ENCODE data around the gene CTIF. TPM values are rescaled to one million over a fixed set of nuclear protein-coding genes. Genes with fewer than 3 reads are reported as not detected.

CTIF gene
- total and polyA plus RNA-seq, 12 donors: 20.5 to 159 (median 57.0) TPM

DNA sequence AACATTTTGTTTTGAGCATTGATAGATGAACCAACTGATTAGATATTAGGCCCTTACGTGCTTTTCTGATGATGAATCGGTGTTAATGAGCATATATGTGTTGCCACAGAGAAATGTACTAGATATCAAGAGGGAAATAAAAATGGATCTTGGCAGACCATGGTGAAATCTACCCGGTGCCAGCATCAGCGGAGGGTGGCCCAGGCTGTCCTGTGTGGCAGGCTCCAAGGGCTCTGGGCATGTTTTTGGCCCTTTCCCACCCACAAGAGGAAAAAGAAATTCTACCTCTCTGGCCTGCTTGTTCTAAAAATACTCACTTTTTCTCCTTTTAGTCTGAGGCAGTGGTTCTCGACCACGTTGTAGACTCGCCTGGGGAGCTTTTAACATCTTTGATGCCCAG, 154.2 kb downstream of the CTIF start:
- H3K9me3 ChIP-seq (replicated peaks in 1 of 3): no peaks in the 10 kb centered on the region
- H3K4me1 ChIP-seq (replicated peaks in 1 of 2): peaks cover 5 to 18% of the 10 kb centered on the region in 2 donors
- intact Hi-C loops (cut with DNase I): no loop called here
- peaks cover 0 to 7% of the 10 kb centered on the region in 2 donors for H3K36me3 ChIP-seq (replicated peaks in 1 of 2)
- peak in 1 of 7 donors; percentile 51 for DNase-seq
- no peaks in the 10 kb centered on the region for H3K27me3 ChIP-seq
- no peak overlapping the region for H3K4me3 ChIP-seq
- no peak for TF ChIP-seq POLR2A (IDR thresholded peaks at IDR 0.05)
- TF ChIP-seq, protein P1, sequence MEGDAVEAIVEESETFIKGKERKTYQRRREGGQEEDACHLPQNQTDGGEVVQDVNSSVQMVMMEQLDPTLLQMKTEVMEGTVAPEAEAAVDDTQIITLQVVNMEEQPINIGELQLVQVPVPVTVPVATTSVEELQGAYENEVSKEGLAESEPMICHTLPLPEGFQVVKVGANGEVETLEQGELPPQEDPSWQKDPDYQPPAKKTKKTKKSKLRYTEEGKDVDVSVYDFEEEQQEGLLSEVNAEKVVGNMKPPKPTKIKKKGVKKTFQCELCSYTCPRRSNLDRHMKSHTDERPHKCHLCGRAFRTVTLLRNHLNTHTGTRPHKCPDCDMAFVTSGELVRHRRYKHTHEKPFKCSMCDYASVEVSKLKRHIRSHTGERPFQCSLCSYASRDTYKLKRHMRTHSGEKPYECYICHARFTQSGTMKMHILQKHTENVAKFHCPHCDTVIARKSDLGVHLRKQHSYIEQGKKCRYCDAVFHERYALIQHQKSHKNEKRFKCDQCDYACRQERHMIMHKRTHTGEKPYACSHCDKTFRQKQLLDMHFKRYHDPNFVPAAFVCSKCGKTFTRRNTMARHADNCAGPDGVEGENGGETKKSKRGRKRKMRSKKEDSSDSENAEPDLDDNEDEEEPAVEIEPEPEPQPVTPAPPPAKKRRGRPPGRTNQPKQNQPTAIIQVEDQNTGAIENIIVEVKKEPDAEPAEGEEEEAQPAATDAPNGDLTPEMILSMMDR (IDR thresholded peaks at IDR 0.05): no peak
- H3K27ac ChIP-seq: peak overlapping the region in 1 of 5 donors; percentile 6
- 78 to 85% (median 80%) methylated on average over 7 of the region's 7 CpGs for WGBS, 4 donors

GRCh38 chr18:48693625-48694262, 154.9 kb downstream of the CTIF start:
- DNase-seq: no peak
- peaks cover 0 to 24% of the 10 kb centered on the region in 2 donors for H3K4me1 ChIP-seq (replicated peaks in 1 of 2)
- no peak overlapping the region for H3K4me3 ChIP-seq
- H3K27me3 ChIP-seq: no peaks in the 10 kb centered on the region
- H3K36me3 ChIP-seq (replicated peaks in 1 of 2): peaks cover 0 to 7% of the 10 kb centered on the region in 2 donors
- H3K27ac ChIP-seq: peak overlapping the region in 1 of 5 donors; percentile 33
- H3K9me3 ChIP-seq (replicated peaks in 1 of 3): no peaks in the 10 kb centered on the region
- TF ChIP-seq POLR2A (IDR thresholded peaks at IDR 0.05): no peak
- TF ChIP-seq, protein P1 (IDR thresholded peaks at IDR 0.05): no peak
- intact Hi-C loops (cut with DNase I): no loop called here
- 85 to 91% (median 89%) methylated on average over 8 of the region's 8 CpGs for WGBS, 4 donors

- Histone ChIP-seq H3K9me3 (replicated peaks in 1 of 3) (no peaks in the 10 kb centered on the region), H3K27ac (no peak overlapping the region), H3K4me3 (no peak overlapping the region), H3K27me3 (no peaks in the 10 kb centered on the region), H3K36me3 (replicated peaks in 1 of 2) (peaks cover 0 to 7% of the 10 kb centered on the region in 2 donors), H3K4me1 (replicated peaks in 1 of 2) (peaks cover 0 to 24% of the 10 kb centered on the region in 2 donors)
- intact Hi-C loops (cut with DNase I): no loop called here
- TF ChIP-seq, protein P1 (IDR thresholded peaks at IDR 0.05): no peak
- TF ChIP-seq POLR2A (IDR thresholded peaks at IDR 0.05): no peak
- no peak for DNase-seq
- 88 to 96% (median 90%) methylated on average over 5 of the region's 5 CpGs for whole genome bisulfite sequencing, 4 donors
Observed at GRCh38 chr18:48694295-48694694, 155.5 kb downstream of the CTIF start.

DNA sequence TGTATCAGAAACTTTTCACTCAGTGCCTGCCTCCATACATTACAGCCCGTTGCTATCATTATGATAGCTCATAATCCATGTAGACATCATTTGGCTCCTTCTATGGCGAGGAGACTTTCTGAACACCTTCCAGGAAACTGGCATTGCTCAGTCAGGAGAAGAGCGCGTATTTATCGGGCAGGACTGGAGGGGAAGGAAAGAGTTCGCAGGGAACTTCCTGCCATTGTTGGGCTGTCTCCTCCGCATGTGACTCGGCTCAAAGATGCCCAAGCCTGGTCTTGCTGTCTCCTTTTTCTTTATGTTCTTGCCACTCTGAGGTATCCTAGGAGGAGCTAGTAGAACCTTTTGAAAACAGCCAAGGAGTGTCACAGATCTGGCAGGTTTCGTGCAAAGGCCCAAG, 156.8 kb downstream of the CTIF start:
- intact Hi-C loops (cut with DNase I): no loop called here
- DNase-seq: no peak
- Histone ChIP-seq H3K4me1 (replicated peaks in 1 of 2) (peaks cover 0 to 20% of the 10 kb centered on the region in 2 donors), H3K27ac (peak overlapping the region in 1 of 5 donors; percentile 49), H3K27me3 (no peaks in the 10 kb centered on the region), H3K9me3 (replicated peaks in 1 of 3) (no peaks in the 10 kb centered on the region), H3K36me3 (replicated peaks in 1 of 2) (peaks cover 0 to 4% of the 10 kb centered on the region in 2 donors), H3K4me3 (no peak overlapping the region)
- no peak for TF ChIP-seq POLR2A (IDR thresholded peaks at IDR 0.05)
- 73 to 89% (median 85%) methylated on average over 9 of the region's 9 CpGs for WGBS, 4 donors

GRCh38 chr18:48696218-48696617, 157.4 kb downstream of the CTIF start:
- no peak overlapping the region for H3K4me3 ChIP-seq
- no peak for TF ChIP-seq POLR2A (IDR thresholded peaks at IDR 0.05)
- TF ChIP-seq, protein P1 (IDR thresholded peaks at IDR 0.05): no peak
- H3K9me3 ChIP-seq (replicated peaks in 1 of 3): no peaks in the 10 kb centered on the region
- H3K27me3 ChIP-seq: no peaks in the 10 kb centered on the region
- intact Hi-C loops (cut with DNase I): no loop called here
- no peak for DNase-seq
- H3K27ac ChIP-seq: peak overlapping the region in 1 of 5 donors; percentile 49
- no peaks in the 10 kb centered on the region for H3K36me3 ChIP-seq (replicated peaks in 1 of 2)
- 98 to 100% (median 98%) methylated on average over 8 of the region's 8 CpGs for WGBS, 4 donors
- H3K4me1 ChIP-seq (replicated peaks in 1 of 2): peaks cover 0 to 20% of the 10 kb centered on the region in 2 donors
